Liver (tissue), 9 donors: ENCODE results near the gene ARHGEF39. TPM values are rescaled to one million over a fixed set of nuclear protein-coding genes. Genes with fewer than 3 reads are reported as not detected.
A peak's percentile ranks its signal among the peaks of the same experiment; 100 is the strongest.

Source experiments
- DNase-seq: peaks from one replicate; pipeline ENCODE4 v3.0.0-alpha.2; 2017; ENCODE audit warnings: low spot score
- H3K27ac ChIP-seq, 2 donors: one replicate each; pipeline ENCODE4 v1.7.0; 2013; ENCODE audit warnings: inconsistent platforms in 2 of 2, low read length in 2 of 2, control low read depth in 1 of 2, low read depth in 1 of 2, mild to moderate bottlenecking in 1 of 2
- H3K27me3 ChIP-seq, 4 donors: one replicate each; pipeline versions ENCODE4 v1.6.1 to v1.7.0; 2013; ENCODE audit warnings: low read length in 3 of 4, inconsistent platforms in 1 of 4, mild to moderate bottlenecking in 1 of 4, moderate library complexity in 1 of 4; ENCODE audit not compliant: control insufficient read depth in 4 of 4, insufficient read depth in 4 of 4
- H3K36me3 ChIP-seq, 4 donors: one replicate each; pipeline versions ENCODE4 v1.6.1 to v1.7.0; 2013; ENCODE audit warnings: low read length in 3 of 4, mild to moderate bottlenecking in 3 of 4, low read depth in 1 of 4, moderate library complexity in 1 of 4; ENCODE audit not compliant: control insufficient read depth in 4 of 4, insufficient read depth in 3 of 4
- H3K4me1 ChIP-seq, 4 donors: one replicate each; pipeline versions ENCODE4 v1.6.1 to v1.7.0; 2013; ENCODE audit warnings: low read length in 3 of 4, mild to moderate bottlenecking in 3 of 4, moderate library complexity in 1 of 4; ENCODE audit not compliant: control insufficient read depth in 4 of 4, insufficient read depth in 4 of 4
- H3K4me3 ChIP-seq, 3 donors: one replicate each; pipeline versions ENCODE4 v1.6.1 to v1.7.0; 2013; ENCODE audit warnings: low read length in 3 of 3, control low read depth in 1 of 3, low read depth in 1 of 3, mild to moderate bottlenecking in 1 of 3
- H3K9ac ChIP-seq, 2 donors: one replicate each; pipeline ENCODE4 v1.7.0; 2013; ENCODE audit warnings: low read length in 2 of 2, mild to moderate bottlenecking in 2 of 2, moderate library complexity in 2 of 2, control low read depth in 1 of 2, low read depth in 1 of 2
- H3K9me3 ChIP-seq, 4 donors: one replicate each; pipeline versions ENCODE4 v1.6.1 to v1.7.0; 2013; ENCODE audit warnings: low read length in 3 of 4; ENCODE audit not compliant: control insufficient read depth in 4 of 4
- ATF3 ChIP-seq: IDR thresholded peaks from 2 replicates; pipeline ENCODE4 v1.6.1; 2016; ENCODE audit warnings: antibody characterized with exemption
- CTCF ChIP-seq: fragments of 150-350 bp; IDR thresholded peaks from 2 replicates; pipeline ENCODE4 v1.5.1; 2017; ENCODE audit warnings: improper control_type of control experiment, low read depth, low read length; ENCODE audit not compliant: missing input control
- EGR1 ChIP-seq, 2 donors: IDR thresholded peaks; 2 replicates each; pipeline ENCODE4 v1.6.1; 2016 to 2018; ENCODE audit warnings: antibody characterized with exemption in 2 of 2, low read depth in 2 of 2
- FOXA1 ChIP-seq: IDR thresholded peaks from 2 replicates; pipeline ENCODE4 v1.6.1; 2016; ENCODE audit warnings: antibody characterized with exemption
- FOXA2 ChIP-seq: IDR thresholded peaks from 2 replicates; pipeline ENCODE4 v1.6.1; 2016; ENCODE audit warnings: antibody characterized with exemption
- GABPA ChIP-seq, 2 donors: IDR thresholded peaks in 1 of 2; conservative IDR thresholded peaks in 1 of 2; 2 replicates each; pipeline ENCODE4 v1.6.1; 2016; ENCODE audit warnings: antibody characterized with exemption in 2 of 2, mild to moderate bottlenecking in 1 of 2, moderate library complexity in 1 of 2
- HNF4A ChIP-seq, 2 donors: conservative IDR thresholded peaks; 2 replicates each; pipeline ENCODE4 v1.6.1; 2016; ENCODE audit warnings: antibody characterized with exemption in 2 of 2, mild to moderate bottlenecking in 2 of 2
- HNF4G ChIP-seq: IDR thresholded peaks from 2 replicates; pipeline ENCODE4 v1.6.1; 2016; ENCODE audit warnings: antibody characterized with exemption
- JUND ChIP-seq, 2 donors: IDR thresholded peaks; 2 replicates each; pipeline ENCODE4 v1.6.1; 2016; ENCODE audit warnings: antibody characterized with exemption in 2 of 2
- MAX ChIP-seq: IDR thresholded peaks from 2 replicates; pipeline ENCODE4 v1.6.1; 2016; ENCODE audit warnings: antibody characterized with exemption
- RAD21 ChIP-seq, 2 donors: IDR thresholded peaks; 2 replicates each; pipeline ENCODE4 v1.6.1; 2016; ENCODE audit warnings: antibody characterized with exemption in 2 of 2, mild to moderate bottlenecking in 2 of 2
- REST ChIP-seq: IDR thresholded peaks from 2 replicates; pipeline ENCODE4 v1.6.1; 2016; ENCODE audit warnings: antibody characterized with exemption, mild to moderate bottlenecking
- RXRA ChIP-seq, 2 donors: IDR thresholded peaks; 2 replicates each; pipeline ENCODE4 v1.6.1; 2017 to 2018; ENCODE audit warnings: antibody characterized with exemption in 2 of 2, mild to moderate bottlenecking in 1 of 2
- SP1 ChIP-seq: IDR thresholded peaks from 2 replicates; pipeline ENCODE4 v1.6.1; 2018; ENCODE audit warnings: antibody characterized with exemption, mild to moderate bottlenecking
- TAF1 ChIP-seq: conservative IDR thresholded peaks from 2 replicates; pipeline ENCODE4 v1.6.1; 2016; ENCODE audit warnings: antibody characterized with exemption, mild to moderate bottlenecking
- YY1 ChIP-seq: IDR thresholded peaks from 2 replicates; pipeline ENCODE4 v1.6.1; 2016; ENCODE audit warnings: antibody characterized with exemption, mild to moderate bottlenecking
- ZBTB33 ChIP-seq: IDR thresholded peaks from 2 replicates; pipeline ENCODE4 v1.6.1; 2016; ENCODE audit warnings: antibody characterized with exemption
- WGBS: extraction: QIAGEN DNeasy Blood & Tissue Kit; methylation state at CpG from one replicate; pipeline ENCODE4 v1.1.7; 2013; 5-methylcytosine and 5-hydroxymethylcytosine counted together
- polyA plus RNA-seq, 2 donors: library from polyadenylated mRNA; stranded (reverse) in 1 of 2; unstranded in 1 of 2; fragments of 200-250 nt in 1 of 2; fragments of >200 nt in 1 of 2; fragmentation: Nextera tagmentation in 1 of 2; extraction: Ambion mirVana in 1 of 2; gene quantifications; one replicate each; pipeline versions ENCODE4 v1.2.1 to v1.2.3, GENCODE V29; 2013 to 2015
- total RNA-seq, 2 donors: library from RNA; depleted of rRNA; stranded (reverse); fragments of >200 nt; gene quantifications; one replicate each; pipeline ENCODE4 v1.2.3, GENCODE V29; 2014
- donor health status: healthy.
- donor health status: healthy.
- donor health status: healthy.
- donor health status: healthy.
- donor health status: healthy.

Gene ARHGEF39
- total and polyA plus RNA-seq, 4 donors: under 0.01 to 7.4 (median 0.74) TPM

GRCh38 chr9:35617548-35617947, 47.4 kb downstream of the ARHGEF39 start:
- Histone ChIP-seq H3K36me3 (no peaks in the 10 kb centered on the region), H3K4me3 (no peak overlapping the region), H3K27ac (peak overlapping the region in 1 of 2 donors; percentile 31), H3K4me1 (peaks cover 0 to 2% (median 0%) of the 10 kb centered on the region in 4 donors), H3K27me3 (peaks cover 0 to 8% (median 0%) of the 10 kb centered on the region in 4 donors), H3K9ac (no peak overlapping the region), H3K9me3 (no peaks in the 10 kb centered on the region)
- WGBS: 65% methylated on average over 8 of the region's 8 CpGs
- TF ChIP-seq FOXA1 (no peak), RAD21 (IDR thresholded peaks at IDR 0.05) (no peak), FOXA2 (no peak), HNF4A (conservative IDR thresholded peaks at IDR 0.05) (no peak), ZBTB33 (no peak), GABPA (IDR thresholded peaks at IDR 0.05 in 1 of 2, conservative IDR thresholded peaks at IDR 0.05 in 1 of 2) (no peak), RXRA (IDR thresholded peaks at IDR 0.05) (no peak), MAX (no peak), HNF4G (no peak), ATF3 (no peak), CTCF (no peak), SP1 (no peak), YY1 (no peak), JUND (IDR thresholded peaks at IDR 0.05) (no peak), EGR1 (IDR thresholded peaks at IDR 0.05; ENCODE audit: low read depth in 2 of 2) (no peak)
- DNase-seq: no peak

- Histone ChIP-seq H3K4me3 (peak overlapping the region in 1 of 3 donors; percentile 37), H3K27ac (no peak overlapping the region), H3K36me3 (no peaks in the 10 kb centered on the region), H3K9me3 (no peaks in the 10 kb centered on the region), H3K4me1 (peaks cover 0 to 2% (median 0%) of the 10 kb centered on the region in 4 donors), H3K9ac (no peak overlapping the region), H3K27me3 (peaks cover 0 to 8% (median 0%) of the 10 kb centered on the region in 4 donors)
- 13% methylated on average over 51 of the region's 51 CpGs for WGBS
- DNase-seq: no peak
- TF ChIP-seq EGR1 (IDR thresholded peaks at IDR 0.05; ENCODE audit: low read depth in 2 of 2) (no peak), CTCF (no peak), TAF1 (no peak), YY1 (no peak), ATF3 (no peak), GABPA (IDR thresholded peaks at IDR 0.05 in 1 of 2, conservative IDR thresholded peaks at IDR 0.05 in 1 of 2) (no peak), RXRA (IDR thresholded peaks at IDR 0.05) (no peak), REST (no peak), JUND (IDR thresholded peaks at IDR 0.05) (no peak), FOXA1 (no peak), ZBTB33 (no peak), SP1 (no peak)
Observed at GRCh38 chr9:35616681-35617459, 48.1 kb downstream of the ARHGEF39 start.
